NCI-H2081 treated with DMSO at 0.1 percent for 48 hours (cell line): Measurements from ENCODE around the gene SNX5.

Experiments used
- DNase-seq: peaks from one replicate; lab custom pipeline; 2025; lab: John Stamatoyannopoulos, UW

Gene SNX5

DNA sequence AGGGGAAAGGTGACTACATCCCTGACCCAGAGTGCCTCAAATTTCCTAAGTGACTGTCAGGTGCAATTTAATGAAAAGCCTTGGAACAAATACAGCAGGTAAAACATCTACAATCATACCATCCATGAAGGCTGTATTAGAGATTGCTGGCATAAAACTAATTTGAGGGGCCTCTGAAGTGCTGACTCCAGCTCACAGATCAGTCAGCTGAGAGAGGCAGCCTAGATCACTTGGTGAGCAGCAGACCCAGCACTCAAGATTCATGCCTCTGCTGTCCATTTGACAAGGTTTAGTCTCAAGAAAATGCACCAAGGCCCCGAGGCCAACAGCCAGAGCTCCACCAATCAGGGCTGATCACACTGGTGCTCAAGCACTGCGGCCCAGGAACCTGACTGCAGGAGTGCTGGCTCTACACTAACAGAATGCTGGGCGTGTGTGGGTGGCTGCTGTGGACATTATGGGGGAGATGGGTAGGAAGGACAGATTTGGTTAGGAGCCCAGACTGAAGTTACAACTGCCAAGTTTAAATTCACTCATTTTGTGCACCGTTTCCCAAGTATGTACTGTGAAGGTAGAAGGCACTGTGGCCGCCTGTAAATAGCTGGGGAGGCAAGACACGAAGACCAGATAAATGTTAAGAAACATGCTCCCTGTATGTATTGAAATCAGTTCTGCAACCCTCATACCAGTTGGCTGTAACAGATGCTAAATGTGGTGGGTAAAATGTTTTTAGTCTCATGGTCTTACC lies 28.2 kb downstream of the SNX5 start:
- DNase-seq = no peak

DNA sequence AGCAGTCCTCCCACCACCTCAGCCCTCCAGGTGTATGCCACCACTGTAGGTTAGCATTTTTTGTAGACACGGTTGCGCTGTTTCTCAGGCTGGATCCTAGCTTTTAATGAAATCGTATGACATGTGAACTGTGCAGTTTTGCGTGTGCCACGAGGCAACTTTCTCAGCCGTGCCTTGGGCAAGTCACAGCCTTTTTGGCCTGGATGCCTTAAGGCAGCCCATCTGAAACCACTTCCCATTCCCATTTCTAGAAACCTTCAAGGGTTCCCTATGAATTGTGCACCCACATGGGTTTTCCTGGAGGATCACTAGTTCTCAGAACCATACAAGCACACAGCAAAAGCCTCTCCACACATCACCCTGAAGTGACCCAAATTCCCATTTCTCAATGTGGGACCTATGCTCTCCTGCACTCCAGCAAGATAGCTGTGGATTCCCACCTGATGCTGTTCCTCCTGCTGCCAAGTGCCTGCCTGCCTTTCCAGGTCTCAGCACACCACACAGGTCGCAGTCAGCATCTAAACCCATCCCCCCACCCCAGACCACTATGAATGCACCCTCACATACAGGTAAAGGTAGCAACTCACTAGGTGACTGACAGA lies 28.9 kb downstream of the SNX5 start:
- no peak for DNase-seq

GRCh38 chr20:17938871-17939619 lies 29.5 kb downstream of the SNX5 start:
- no peak for DNase-seq

- DNase-seq = no peak
Measured at GRCh38 chr20:17936761-17937732, 31.5 kb downstream of the SNX5 start.

GRCh38 chr20:17936286-17936760 lies 32.3 kb downstream of the SNX5 start:
- no peak for DNase-seq

DNA sequence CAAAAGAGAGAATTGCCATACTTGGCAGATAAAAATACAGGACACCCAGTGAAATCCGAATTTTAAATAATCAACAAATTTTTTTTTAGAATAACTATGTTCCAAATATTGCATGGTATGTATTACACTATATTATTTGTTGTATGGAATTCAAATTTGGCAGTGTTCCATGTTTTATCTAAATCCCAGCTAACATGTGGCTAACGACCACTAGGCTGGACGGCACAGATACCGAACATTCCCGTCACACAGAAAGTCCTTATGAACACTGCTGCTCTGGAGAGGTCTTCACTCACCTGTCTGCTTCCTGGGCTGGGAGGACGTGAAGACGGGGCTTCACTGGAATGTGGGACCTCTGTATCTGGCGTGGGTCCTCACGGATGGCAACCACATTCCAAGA lies 32.8 kb downstream of the SNX5 start:
- no peak for DNase-seq

DNA sequence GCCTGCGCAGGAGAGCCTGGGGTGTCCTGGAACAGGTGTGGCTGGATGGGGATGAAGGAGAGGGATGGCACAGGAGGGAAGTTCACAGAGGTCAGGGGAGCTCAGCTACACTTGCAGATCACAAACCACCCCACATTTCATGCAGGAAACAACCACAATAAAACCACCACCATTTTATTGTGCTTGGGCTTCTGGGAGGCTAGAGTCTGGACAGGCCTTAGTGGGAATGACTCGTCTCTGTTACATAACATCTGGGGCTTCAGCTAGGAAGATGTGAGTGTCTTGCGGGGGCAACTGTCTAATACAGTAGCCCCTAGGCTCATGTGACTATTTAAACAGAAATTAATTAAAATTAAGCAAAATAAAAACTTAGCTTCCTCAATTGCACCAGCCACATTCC lies 33.4 kb downstream of the SNX5 start:
- DNase-seq = no peak

DNA sequence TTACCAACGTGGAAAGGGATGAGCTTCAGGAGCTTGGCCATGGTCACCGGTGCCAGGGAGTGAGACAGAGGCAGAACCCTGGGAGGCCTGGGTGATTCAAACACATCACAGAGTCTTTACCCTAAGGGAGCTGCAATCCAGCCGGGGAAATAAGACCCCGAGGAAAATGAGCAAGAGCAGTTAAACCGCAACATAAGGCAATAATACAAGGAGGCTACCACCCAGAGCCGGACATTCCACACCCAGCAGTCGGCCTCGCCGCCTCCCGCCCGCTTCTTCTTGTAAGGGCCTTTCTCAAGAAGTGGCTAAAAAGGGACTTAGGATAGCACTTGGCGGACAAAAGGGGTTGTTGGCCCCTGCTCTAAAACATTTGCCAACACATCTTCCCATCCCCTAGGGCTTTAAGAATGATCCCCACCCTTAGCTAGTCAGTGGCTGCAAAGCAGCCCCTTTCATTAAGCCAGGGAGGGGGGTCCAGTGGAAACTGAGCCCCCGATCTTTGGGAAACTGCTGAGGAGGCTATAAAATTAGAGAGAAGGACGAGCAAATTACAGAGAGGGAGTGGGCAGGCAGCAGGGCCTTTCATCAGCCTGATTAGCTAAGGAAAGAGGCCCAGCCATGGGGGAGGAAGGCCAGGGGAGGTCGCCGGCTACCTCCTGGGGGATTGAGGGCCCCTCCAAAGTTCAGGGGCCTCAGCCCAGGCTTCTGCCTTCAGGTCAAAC lies 34.3 kb downstream of the SNX5 start:
- no peak for DNase-seq

GRCh38 chr20:17933711-17934110 lies 34.9 kb downstream of the SNX5 start:
- DNase-seq = no peak

- DNase-seq = no peak
Measured at GRCh38 chr20:17933121-17933520, 35.5 kb downstream of the SNX5 start.

- DNase-seq = no peak
Measured at GRCh38 chr20:17932396-17932795, 36.2 kb downstream of the SNX5 start.

- no peak for DNase-seq
Measured at GRCh38 chr20:17931513-17931912, 37.1 kb downstream of the SNX5 start.

GRCh38 chr20:17928633-17929311 lies 39.8 kb downstream of the SNX5 start:
- DNase-seq = no peak

DNA sequence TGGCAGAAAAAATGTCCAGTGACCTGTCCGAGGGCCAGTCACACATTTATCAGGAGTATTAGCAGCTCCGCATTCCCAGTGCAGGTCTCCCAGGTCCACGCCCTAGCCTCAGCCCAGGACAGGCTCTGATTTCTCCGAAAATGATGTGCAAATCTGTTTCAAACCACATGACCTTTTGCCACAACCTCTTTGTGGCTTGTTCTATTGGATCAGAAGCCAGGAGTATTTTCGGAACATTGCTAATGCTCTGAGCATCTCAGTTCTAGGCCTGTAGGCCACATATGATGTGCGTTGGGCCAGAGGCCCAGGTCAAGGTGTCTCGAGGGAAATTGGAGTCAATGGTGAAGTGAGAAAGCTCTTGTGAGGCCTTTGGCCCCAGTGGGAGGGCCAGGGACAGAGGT lies 40.4 kb downstream of the SNX5 start:
- DNase-seq = no peak

DNA sequence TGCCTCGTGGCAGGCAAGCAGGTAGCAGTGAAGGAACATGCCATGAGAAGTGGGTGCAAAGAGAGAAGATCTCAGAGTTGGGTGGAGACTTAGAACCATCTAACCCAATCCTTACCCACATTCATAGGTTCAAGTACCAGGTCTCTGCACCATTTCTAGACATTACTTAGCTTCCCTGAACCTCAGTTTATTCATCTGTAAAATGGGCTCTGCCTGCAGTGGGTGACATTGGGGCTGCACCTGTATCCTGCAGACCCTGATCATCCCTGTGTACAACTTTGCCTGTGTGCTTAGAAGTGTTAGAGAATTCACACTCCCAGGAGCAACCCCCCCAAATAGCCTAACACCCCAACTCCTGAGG lies 42.7 kb downstream of the SNX5 start:
- no peak for DNase-seq

GRCh38 chr20:17925141-17925939 lies 43.3 kb downstream of the SNX5 start:
- no peak for DNase-seq

DNA sequence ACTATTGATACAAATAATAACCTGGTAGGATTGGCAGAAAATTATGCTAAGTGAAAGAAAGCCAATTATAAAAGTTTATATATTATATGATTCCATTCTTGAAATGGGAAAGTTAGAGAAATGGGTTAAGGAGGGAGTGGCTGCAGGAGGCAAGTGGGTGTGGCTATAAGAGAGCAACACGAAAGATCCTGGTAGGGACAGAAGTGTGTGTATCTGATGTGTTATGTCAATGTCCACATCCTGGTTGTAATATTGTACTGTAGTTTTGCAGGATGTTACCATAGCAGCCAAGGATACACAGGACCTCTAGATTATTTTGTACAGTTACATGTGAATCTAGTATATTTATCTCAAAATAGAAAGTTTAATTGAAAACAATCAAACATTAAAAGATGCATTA lies 46.8 kb downstream of the SNX5 start:
- DNase-seq = no peak

GRCh38 chr20:17919149-17919548 lies 49.4 kb downstream of the SNX5 start:
- no peak for DNase-seq

- no peak for DNase-seq
Measured at GRCh38 chr20:17917832-17918618, 50.6 kb downstream of the SNX5 start.
